Activated CD8-positive, alpha-beta T cell treated with anti-CD3 and anti-CD28 coated beads for 36 hours (primary cell): ENCODE data around the gene FAHD1. TPM values are rescaled to one million over a fixed set of nuclear protein-coding genes. Genes with fewer than 3 reads are reported as not detected.

Source experiments
- ATAC-seq: fragments of 200-7000 bp; cut with Tn5 transposase; one replicate; pipeline ENCODE4 v1.10.0; 2021; ENCODE audit warnings: mild to moderate bottlenecking, moderate library complexity
- CTCF ChIA-PET: fragments of 350-600 bp; sonication (Branson Sonifier 250); formaldehyde crosslinking; loops from one replicate; lab custom pipeline; 2021; ENCODE audit warnings: antibody characterized with exemption; lab: Charles Lee
- POLR2A ChIA-PET: fragments of 350-600 bp; sonication (Branson Sonifier 250); formaldehyde crosslinking; loops from one replicate; lab custom pipeline; 2021; ENCODE audit warnings: antibody characterized with exemption; lab: Charles Lee
- DNase-seq: peaks from one replicate; pipeline ENCODE4 v3.0.0-alpha.2; 2020
- H3K27ac Mint-ChIP-seq: one replicate; pipeline ENCODE4 v1.8.0; 2021; ENCODE audit warnings: mild to moderate bottlenecking, mixed read lengths
- H3K27me3 Mint-ChIP-seq: one replicate; pipeline ENCODE4 v1.8.0; 2021; ENCODE audit warnings: mixed read lengths
- H3K36me3 Mint-ChIP-seq: one replicate; pipeline ENCODE4 v1.8.0; 2021; ENCODE audit warnings: low read depth, mixed read lengths
- H3K4me1 Mint-ChIP-seq: one replicate; pipeline ENCODE4 v1.8.0; 2021; ENCODE audit warnings: low read depth, mixed read lengths
- H3K4me3 Mint-ChIP-seq: one replicate; pipeline ENCODE4 v1.8.0; 2021; ENCODE audit warnings: mild to moderate bottlenecking, moderate library complexity, mixed read lengths
- H3K9me3 Mint-ChIP-seq: one replicate; pipeline ENCODE4 v1.8.0; 2021; ENCODE audit warnings: mixed read lengths
- intact Hi-C: fragments of 100-400 bp; cut with micrococcal nuclease; formaldehyde crosslinking; loops from one replicate; pipeline ENCODE4 v1.10.0; 2022
- total RNA-seq, 2 experiments: library from RNA; stranded (reverse); gene quantifications; one replicate each; pipeline ENCODE4 v1.2.3, GENCODE V29; 2021
- TF ChIP-seq, protein P1 (sequence below): fragments of 200-600 bp; IDR thresholded peaks from one replicate; pipeline ENCODE4 v1.8.0; 2022; ENCODE audit warnings: antibody characterized with exemption, mild to moderate bottlenecking

FAHD1 gene
- total RNA-seq, 2 experiments from 2014 or later, result 14.2 to 17.8 TPM

DNA sequence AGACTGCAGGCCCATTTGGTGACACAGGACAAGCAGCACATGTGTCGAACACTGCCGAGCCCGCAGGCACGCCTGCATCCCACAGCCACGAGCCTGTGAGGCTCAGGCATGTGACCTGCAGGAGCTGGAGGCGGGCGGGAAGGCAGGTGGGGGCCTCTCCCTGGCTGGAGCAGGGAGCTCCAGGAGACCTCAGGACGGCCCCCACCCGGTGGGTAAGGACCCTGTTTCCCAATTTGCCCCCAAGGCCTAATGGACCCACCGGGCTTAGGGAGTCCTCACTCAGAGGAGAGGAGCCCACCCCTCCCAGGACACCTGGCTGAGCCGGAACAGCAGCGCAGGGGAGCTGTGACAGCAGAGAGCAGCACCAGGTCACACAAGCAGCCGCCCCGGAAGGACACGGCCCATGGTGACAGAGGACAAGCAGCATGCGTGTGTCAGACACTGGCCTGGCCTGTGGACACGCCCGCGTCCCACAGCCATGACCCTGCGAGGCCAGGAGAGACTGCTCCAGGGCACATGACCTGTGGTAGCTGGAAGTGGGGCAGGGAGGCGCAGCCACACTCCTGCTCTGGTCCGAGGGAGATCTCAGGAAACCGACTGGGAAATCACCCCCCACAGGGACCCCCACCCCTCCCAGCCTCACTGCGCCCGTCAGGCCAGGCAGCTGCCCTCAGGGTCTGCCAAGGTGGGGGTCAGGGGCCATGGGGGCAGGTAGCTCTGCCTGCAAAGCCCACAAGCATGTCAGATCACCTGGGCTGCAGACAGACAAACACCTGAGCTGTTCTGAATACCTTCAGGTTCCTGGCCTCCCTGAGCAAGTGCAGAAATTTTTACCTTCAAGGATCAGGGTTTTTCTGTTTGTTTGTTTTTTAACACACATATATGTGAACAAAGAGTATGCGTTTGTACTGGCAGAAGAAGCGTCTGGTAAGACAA lies 47.0 kb upstream of the FAHD1 start:
- ChIA-PET CTCF (interaction anchor here (0.5 to 5.3 kb wide), 3 partner anchors 8 to 148 kb away, joined by 3 to 36 read pairs (median 3); partner anchors contain the start of genes EME2, MRPS34 and NME3), POLR2A (interaction anchor here (0.6 to 2.5 kb wide), 4 partner anchors 9 to 471 kb away, joined by 3 to 15 read pairs (median 4); partner anchors contain the start of genes EME2, MRPS34 and NME3)
- H3K36me3 Mint-ChIP-seq, result peaks cover under 1% of the 10 kb centered on the region
- DNase-seq (no peak), ATAC-seq (no peak)
- peaks cover 22% of the 10 kb centered on the region for H3K4me1 Mint-ChIP-seq
- TF ChIP-seq, protein P1, sequence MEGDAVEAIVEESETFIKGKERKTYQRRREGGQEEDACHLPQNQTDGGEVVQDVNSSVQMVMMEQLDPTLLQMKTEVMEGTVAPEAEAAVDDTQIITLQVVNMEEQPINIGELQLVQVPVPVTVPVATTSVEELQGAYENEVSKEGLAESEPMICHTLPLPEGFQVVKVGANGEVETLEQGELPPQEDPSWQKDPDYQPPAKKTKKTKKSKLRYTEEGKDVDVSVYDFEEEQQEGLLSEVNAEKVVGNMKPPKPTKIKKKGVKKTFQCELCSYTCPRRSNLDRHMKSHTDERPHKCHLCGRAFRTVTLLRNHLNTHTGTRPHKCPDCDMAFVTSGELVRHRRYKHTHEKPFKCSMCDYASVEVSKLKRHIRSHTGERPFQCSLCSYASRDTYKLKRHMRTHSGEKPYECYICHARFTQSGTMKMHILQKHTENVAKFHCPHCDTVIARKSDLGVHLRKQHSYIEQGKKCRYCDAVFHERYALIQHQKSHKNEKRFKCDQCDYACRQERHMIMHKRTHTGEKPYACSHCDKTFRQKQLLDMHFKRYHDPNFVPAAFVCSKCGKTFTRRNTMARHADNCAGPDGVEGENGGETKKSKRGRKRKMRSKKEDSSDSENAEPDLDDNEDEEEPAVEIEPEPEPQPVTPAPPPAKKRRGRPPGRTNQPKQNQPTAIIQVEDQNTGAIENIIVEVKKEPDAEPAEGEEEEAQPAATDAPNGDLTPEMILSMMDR, result no peak
- no peaks in the 10 kb centered on the region for H3K27me3 Mint-ChIP-seq
- H3K9me3 Mint-ChIP-seq, result no peaks in the 10 kb centered on the region
- intact Hi-C loops, result no loop called here
- H3K27ac Mint-ChIP-seq, result no peak overlapping the region
- no peak overlapping the region for H3K4me3 Mint-ChIP-seq

DNA sequence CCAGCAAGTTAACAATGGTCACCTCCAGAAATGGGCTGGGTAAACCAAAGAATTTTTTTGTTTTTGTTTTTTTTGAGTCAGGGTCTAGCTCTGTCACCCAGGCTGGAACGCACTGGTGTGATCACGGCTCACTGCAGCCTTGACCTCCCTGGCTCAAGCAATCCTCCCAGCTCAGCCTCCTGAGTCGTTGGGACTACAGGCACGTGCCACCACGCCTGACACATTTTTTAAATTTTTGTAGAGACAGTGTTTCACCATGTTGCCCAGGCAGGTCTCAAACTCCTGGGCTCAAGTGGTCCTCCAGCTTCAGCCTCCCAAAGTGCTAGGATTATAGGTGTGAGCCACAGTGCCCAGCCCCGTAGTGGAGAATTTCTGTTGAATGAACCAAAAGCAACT lies 46.3 kb upstream of the FAHD1 start:
- H3K4me3 Mint-ChIP-seq, result peak overlapping the region; percentile 80

DNA sequence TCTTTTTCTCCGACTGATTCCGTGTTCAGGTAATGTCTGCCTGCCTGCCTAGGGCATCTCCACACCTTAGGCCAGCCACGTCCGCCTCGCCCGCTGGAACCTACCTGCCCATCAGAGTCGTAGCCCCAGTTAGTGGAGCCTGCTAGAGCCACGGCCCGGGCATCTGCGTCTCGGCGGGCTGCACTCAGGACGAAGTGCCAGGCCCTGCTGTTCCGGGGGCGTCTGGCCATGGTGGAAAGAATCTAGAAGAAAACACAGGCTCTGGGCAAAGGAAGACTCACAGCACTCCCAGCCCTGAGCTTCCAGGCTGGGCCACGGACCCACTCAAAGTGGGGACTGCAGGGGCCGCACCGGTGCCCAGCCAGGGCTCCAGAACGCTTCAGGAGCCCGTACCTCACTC lies 45.8 kb upstream of the FAHD1 start:
- TF ChIP-seq, protein P1, result no peak
- Mint-ChIP-seq H3K36me3 (peaks cover 2% of the 10 kb centered on the region), H3K4me3 (peak overlapping the region; percentile 80), H3K27me3 (no peaks in the 10 kb centered on the region), H3K9me3 (no peaks in the 10 kb centered on the region), H3K27ac (peak overlapping the region; percentile 69), H3K4me1 (peaks cover 27% of the 10 kb centered on the region)
- no peak for ATAC-seq
- ChIA-PET POLR2A (interaction anchor here (0.6 to 3.1 kb wide), 8 partner anchors 9 to 473 kb away, joined by 3 to 18 read pairs (median 4); partner anchors contain the start of genes EME2, FAHD1, HAGH and MRPS34), CTCF (interaction anchor here (0.9 to 5.3 kb wide), 3 partner anchors 10 to 148 kb away, joined by 3 to 36 read pairs (median 14); partner anchors contain the start of genes EME2, MRPS34 and NME3)
- intact Hi-C loops, result no loop called here
- DNase-seq, result no peak

More for the DNA sequence above, 46.3 kb upstream of the FAHD1 start:
- Mint-ChIP-seq H3K4me1 (peaks cover 26% of the 10 kb centered on the region), H3K27me3 (no peaks in the 10 kb centered on the region), H3K27ac (no peak overlapping the region), H3K36me3 (peaks cover 2% of the 10 kb centered on the region), H3K9me3 (no peaks in the 10 kb centered on the region)
- TF ChIP-seq, protein P1, result no peak
- CTCF ChIA-PET, result interaction anchor here (1.1 to 5.3 kb wide), 2 partner anchors 9 to 33 kb away, joined by 3 to 36 read pairs; partner anchors contain the start of genes EME2, MRPS34 and NME3
- DNase-seq (no peak), ATAC-seq (no peak)
- POLR2A ChIA-PET, result interaction anchor here (0.8 to 2.5 kb wide), 3 partner anchors 9 to 472 kb away, joined by 3 to 15 read pairs (median 3); partner anchors contain the start of genes EME2, MRPS34 and NME3
- intact Hi-C loops, result no loop called here

DNA sequence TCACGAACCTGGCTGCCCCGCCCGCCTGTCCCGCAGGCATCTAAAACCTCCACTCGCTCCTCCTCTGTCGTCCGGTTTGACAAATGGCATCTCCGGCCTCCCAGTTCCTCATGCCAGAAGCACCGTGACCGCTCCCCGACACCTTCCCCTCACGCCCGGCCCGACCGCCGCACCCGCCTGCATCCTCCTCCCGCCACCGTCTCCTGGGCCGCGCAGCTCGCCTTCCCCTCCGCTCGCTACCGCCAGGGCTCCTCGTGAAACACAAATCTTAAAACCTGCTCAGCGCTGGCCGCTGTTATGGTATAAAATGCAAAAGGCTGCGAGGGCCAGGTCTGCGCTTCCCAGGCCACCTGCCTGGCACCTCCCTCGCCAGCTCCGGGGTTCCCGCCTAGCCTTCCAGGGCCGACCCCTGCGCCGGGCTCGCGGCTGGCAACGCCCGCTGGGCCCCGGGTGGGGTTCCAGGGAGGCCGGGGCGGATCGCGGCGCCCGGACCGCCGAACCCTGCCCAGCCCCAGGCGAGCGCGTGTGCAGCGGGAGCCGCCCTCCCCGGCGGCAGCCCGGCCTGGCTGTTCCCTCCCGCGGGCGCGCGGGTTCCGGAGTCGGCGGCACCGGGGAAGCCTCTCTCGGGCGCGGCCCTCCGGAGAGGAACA lies 45.1 kb upstream of the FAHD1 start:
- Mint-ChIP-seq H3K36me3 (peaks cover 2% of the 10 kb centered on the region), H3K27ac (peak overlapping the region; percentile 69), H3K27me3 (no peaks in the 10 kb centered on the region), H3K4me3 (peak overlapping the region; percentile 93), H3K9me3 (no peaks in the 10 kb centered on the region), H3K4me1 (peaks cover 27% of the 10 kb centered on the region)
- DNase-seq (peak; percentile 48), ATAC-seq (no peak)
- ChIA-PET POLR2A (interaction anchor here (0.5 to 3.1 kb wide), 12 partner anchors 7 to 373 kb away, joined by 3 to 18 read pairs (median 4); partner anchors contain the start of genes EME2, FAHD1, HAGH and MRPS34), CTCF (interaction anchor here (0.9 to 5.3 kb wide), 12 partner anchors 8 to 148 kb away, joined by 3 to 36 read pairs (median 4); partner anchors contain the start of genes EME2, FAHD1, HAGH and MAPK8IP3)
- intact Hi-C loops, result loop anchor here (1.0 kb wide), 1 partner anchor 11 kb away; the partner anchor contains the start of gene NME3
- TF ChIP-seq, protein P1, result peak; percentile 14
